ENCODE results near the gene CIRBP.
"Not testable (repeated sequence)": the region's sequence is repeated elsewhere in the genome, so short reads cannot be mapped to it uniquely, and the experiment has no call there.

CIRBP gene

GRCh38 chr19:1304197-1304924, 35.2 kb downstream of the CIRBP start:
- TF ChIP-seq ZNF274 (IDR thresholded peaks at IDR 0.05; ENCODE audit: low read depth, low read length) (no peak), YY1 (IDR thresholded peaks at IDR 0.05; ENCODE audit: insufficient read depth, insufficient read length) (no peak), SUZ12 (IDR thresholded peaks at IDR 0.05; ENCODE audit: extremely low read depth, insufficient read depth, insufficient read length) (no peak)
- peaks cover 9% of the 10 kb centered on the region for H3K4me1 ChIP-seq (ENCODE audit: insufficient read depth, insufficient read length)
- peaks cover 8% of the 10 kb centered on the region for H3K36me3 ChIP-seq (ENCODE audit: insufficient read depth, insufficient read length, low read length)
- no peaks in the 10 kb centered on the region for H3K27me3 ChIP-seq (ENCODE audit: insufficient read depth, insufficient read length)
- peak overlapping the region; percentile 50 for H3K9ac ChIP-seq (ENCODE audit: insufficient read length, low read depth)
- no peaks in the 10 kb centered on the region for H3K9me3 ChIP-seq (ENCODE audit: insufficient read depth, low read length)
- no peak overlapping the region for H3K4me3 ChIP-seq (ENCODE audit: insufficient read length, low read depth)
- DNase-seq (ENCODE audit: low read depth, low spot score), result no peak

- DNase-seq (ENCODE audit: low read depth, low spot score); H3K36me3 ChIP-seq (ENCODE audit: insufficient read depth, insufficient read length, low read length); H3K9ac ChIP-seq (ENCODE audit: insufficient read length, low read depth); H3K9me3 ChIP-seq (ENCODE audit: insufficient read depth, low read length); H3K27me3 ChIP-seq (ENCODE audit: insufficient read depth, insufficient read length); H3K4me3 ChIP-seq (ENCODE audit: insufficient read length, low read depth): not testable (repeated sequence)
- H3K4me1 ChIP-seq (ENCODE audit: insufficient read depth, insufficient read length), result peaks cover 15% of the 10 kb centered on the region
Measured at GRCh38 chr19:1305354-1305753, 36.2 kb downstream of the CIRBP start.

- H3K4me3 ChIP-seq (ENCODE audit: insufficient read length, low read depth), result no peak overlapping the region
Measured at GRCh38 chr19:1307320-1307719, 38.2 kb downstream of the CIRBP start.

GRCh38 chr19:1307755-1308303, 38.7 kb downstream of the CIRBP start:
- no peaks in the 10 kb centered on the region for H3K36me3 ChIP-seq (ENCODE audit: insufficient read depth, insufficient read length, low read length)
- no peaks in the 10 kb centered on the region for H3K9me3 ChIP-seq (ENCODE audit: insufficient read depth, low read length)
- no peak overlapping the region for H3K9ac ChIP-seq (ENCODE audit: insufficient read length, low read depth)
- H3K4me3 ChIP-seq (ENCODE audit: insufficient read length, low read depth), result no peak overlapping the region
- no peak for TF ChIP-seq YY1 (IDR thresholded peaks at IDR 0.05; ENCODE audit: insufficient read depth, insufficient read length)
- TF ChIP-seq ZNF274 (IDR thresholded peaks at IDR 0.05; ENCODE audit: low read depth, low read length), result no peak
- TF ChIP-seq SUZ12 (IDR thresholded peaks at IDR 0.05; ENCODE audit: extremely low read depth, insufficient read depth, insufficient read length), result no peak
- DNase-seq (ENCODE audit: low read depth, low spot score), result no peak
- no peaks in the 10 kb centered on the region for H3K27me3 ChIP-seq (ENCODE audit: insufficient read depth, insufficient read length)
- H3K4me1 ChIP-seq (ENCODE audit: insufficient read depth, insufficient read length), result peaks cover 21% of the 10 kb centered on the region

More at GRCh38 chr19:1307320-1307719, 38.2 kb downstream of the CIRBP start:
- Histone ChIP-seq H3K4me1 (ENCODE audit: insufficient read depth, insufficient read length) (peaks cover 19% of the 10 kb centered on the region), H3K9ac (ENCODE audit: insufficient read length, low read depth) (no peak overlapping the region), H3K36me3 (ENCODE audit: insufficient read depth, insufficient read length, low read length) (no peaks in the 10 kb centered on the region), H3K27me3 (ENCODE audit: insufficient read depth, insufficient read length) (no peaks in the 10 kb centered on the region), H3K9me3 (ENCODE audit: insufficient read depth, low read length) (no peaks in the 10 kb centered on the region)
- no peak for TF ChIP-seq ZNF274 (IDR thresholded peaks at IDR 0.05; ENCODE audit: low read depth, low read length)
- TF ChIP-seq SUZ12 (IDR thresholded peaks at IDR 0.05; ENCODE audit: extremely low read depth, insufficient read depth, insufficient read length), result no peak
- TF ChIP-seq YY1 (IDR thresholded peaks at IDR 0.05; ENCODE audit: insufficient read depth, insufficient read length), result no peak
- DNase-seq (ENCODE audit: low read depth, low spot score), result no peak

- Histone ChIP-seq H3K9ac (ENCODE audit: insufficient read length, low read depth) (no peak overlapping the region), H3K27me3 (ENCODE audit: insufficient read depth, insufficient read length) (no peaks in the 10 kb centered on the region), H3K9me3 (ENCODE audit: insufficient read depth, low read length) (no peaks in the 10 kb centered on the region), H3K4me3 (ENCODE audit: insufficient read length, low read depth) (no peak overlapping the region), H3K36me3 (ENCODE audit: insufficient read depth, insufficient read length, low read length) (no peaks in the 10 kb centered on the region), H3K4me1 (ENCODE audit: insufficient read depth, insufficient read length) (peaks cover 28% of the 10 kb centered on the region)
- no peak for TF ChIP-seq ZNF274 (IDR thresholded peaks at IDR 0.05; ENCODE audit: low read depth, low read length)
- TF ChIP-seq SUZ12 (IDR thresholded peaks at IDR 0.05; ENCODE audit: extremely low read depth, insufficient read depth, insufficient read length), result no peak
- TF ChIP-seq YY1 (IDR thresholded peaks at IDR 0.05; ENCODE audit: insufficient read depth, insufficient read length), result no peak
- no peak for DNase-seq (ENCODE audit: low read depth, low spot score)
Measured at GRCh38 chr19:1308718-1309117, 39.6 kb downstream of the CIRBP start.

GRCh38 chr19:1309977-1310852, 41.1 kb downstream of the CIRBP start:
- no peaks in the 10 kb centered on the region for H3K36me3 ChIP-seq (ENCODE audit: insufficient read depth, insufficient read length, low read length)
- no peaks in the 10 kb centered on the region for H3K27me3 ChIP-seq (ENCODE audit: insufficient read depth, insufficient read length)
- TF ChIP-seq SUZ12 (IDR thresholded peaks at IDR 0.05; ENCODE audit: extremely low read depth, insufficient read depth, insufficient read length) (no peak), ZNF274 (IDR thresholded peaks at IDR 0.05; ENCODE audit: low read depth, low read length) (no peak), YY1 (IDR thresholded peaks at IDR 0.05; ENCODE audit: insufficient read depth, insufficient read length) (no peak)
- peaks cover 22% of the 10 kb centered on the region for H3K4me1 ChIP-seq (ENCODE audit: insufficient read depth, insufficient read length)
- no peak overlapping the region for H3K4me3 ChIP-seq (ENCODE audit: insufficient read length, low read depth)
- H3K9me3 ChIP-seq (ENCODE audit: insufficient read depth, low read length), result no peaks in the 10 kb centered on the region
- no peak for DNase-seq (ENCODE audit: low read depth, low spot score)
- no peak overlapping the region for H3K9ac ChIP-seq (ENCODE audit: insufficient read length, low read depth)

- Histone ChIP-seq H3K27me3 (ENCODE audit: insufficient read depth, insufficient read length) (peaks cover 5% of the 10 kb centered on the region), H3K9me3 (ENCODE audit: insufficient read depth, low read length) (no peaks in the 10 kb centered on the region), H3K4me3 (ENCODE audit: insufficient read length, low read depth) (no peak overlapping the region), H3K36me3 (ENCODE audit: insufficient read depth, insufficient read length, low read length) (no peaks in the 10 kb centered on the region), H3K9ac (ENCODE audit: insufficient read length, low read depth) (no peak overlapping the region), H3K4me1 (ENCODE audit: insufficient read depth, insufficient read length) (peaks cover 23% of the 10 kb centered on the region)
- no peak for DNase-seq (ENCODE audit: low read depth, low spot score)
- TF ChIP-seq SUZ12 (IDR thresholded peaks at IDR 0.05; ENCODE audit: extremely low read depth, insufficient read depth, insufficient read length) (no peak), ZNF274 (IDR thresholded peaks at IDR 0.05; ENCODE audit: low read depth, low read length) (no peak), YY1 (IDR thresholded peaks at IDR 0.05; ENCODE audit: insufficient read depth, insufficient read length) (no peak)
Measured at GRCh38 chr19:1310853-1311180, 41.7 kb downstream of the CIRBP start.
